ENCODE data around the gene SEC31B.
A peak's percentile ranks its signal among the peaks of the same experiment; 100 is the strongest.

GRCh38 chr10:100518761-100519241 lies 860 bp downstream of the SEC31B start:
- TF ChIP-seq POLR2A (IDR thresholded peaks at IDR 0.05), result no peak
- TF ChIP-seq CTCF (IDR thresholded peaks at IDR 0.05), result peak; percentile 73 to 79 (median 75)

Measured in testis (tissue), 2 donors.